A549 (cell line): ENCODE measurements around the gene RNF123. TPM values are rescaled to one million over a fixed set of nuclear protein-coding genes. Genes with fewer than 3 reads are reported as not detected.
"Not testable (repeated sequence)": the region's sequence is repeated elsewhere in the genome, so short reads cannot be mapped to it uniquely, and the experiment has no call there.

ENCODE experiments used
- ATAC-seq, 2 experiments: fragments of 200-7000 bp in 1 of 2; fragments of >200 bp in 1 of 2; cut with Nextera tagmentation in 1 of 2; cut with Tn5 transposase in 1 of 2; 3 replicates each; pipeline versions ENCODE4 v1.8.0 to v1.9.1; 2018 to 2020; ENCODE audit warnings: mild to moderate bottlenecking in 1 of 2, moderate library complexity in 1 of 2
- CTCF ChIA-PET: fragments of 300-600 bp; sonication (Branson Sonifier 250); formaldehyde crosslinking; extraction: SDS; loops from one replicate; lab custom pipeline; 2021; ENCODE audit warnings: antibody characterized with exemption, inconsistent platforms; lab: Yijun Ruan, JAX
- POLR2A ChIA-PET: fragments of 350-600 bp; formaldehyde crosslinking; extraction: SDS; loops from one replicate; lab custom pipeline; 2021; ENCODE audit warnings: antibody characterized with exemption, inconsistent platforms; lab: Yijun Ruan, JAX
- DNase-seq, 2 experiments: peaks; one replicate each; pipeline versions ENCODE4 v3.0.0 to v3.0.0-alpha.2; 2011 to 2016; ENCODE audit warnings: low read depth in 1 of 2, low spot score in 1 of 2
- FAIRE-seq: peaks from 2 replicates; lab custom pipeline; 2011; peaks lifted over from hg19 to GRCh38; lab: Jason Lieb, UNC
- H3K27ac ChIP-seq, 2 experiments: fragments of >200 bp; sonication (Bioruptor Twin); formaldehyde crosslinking; 3 replicates each; pipeline ENCODE4 v1.5.1; 2016 to 2017
- H3K4me1 ChIP-seq: fragments of >200 bp; sonication (Bioruptor Twin); formaldehyde crosslinking; 3 replicates; pipeline ENCODE4 v1.6.1; 2016
- H3K4me2 ChIP-seq: fragments of >200 bp; sonication (Bioruptor Twin); formaldehyde crosslinking; 3 replicates; pipeline ENCODE4 v1.6.1; 2016
- H3K4me3 ChIP-seq: fragments of >200 bp; sonication (Bioruptor Twin); formaldehyde crosslinking; 3 replicates; pipeline ENCODE4 v1.5.1; 2016
- H3K9me3 ChIP-seq: fragments of >200 bp; sonication (Bioruptor Twin); formaldehyde crosslinking; 3 replicates; pipeline ENCODE4 v1.6.1; 2016
- ATOH8 ChIP-seq: fragments of 250-450 bp; sonication (Bioruptor Pico); IDR thresholded peaks from 2 replicates; pipeline ENCODE4 v1.5.0; 2020; ENCODE audit warnings: low read depth, mild to moderate bottlenecking, moderate library complexity
- CHD2 ChIP-seq: fragments of 150-350 bp; IDR thresholded peaks from 2 replicates; pipeline ENCODE4 v1.6.1; 2014; ENCODE audit warnings: low read length; ENCODE audit not compliant: partially characterized antibody
- EHMT2 ChIP-seq: fragments of 200-600 bp; sonication (generic); IDR thresholded peaks from 2 replicates; pipeline ENCODE4 v1.6.1; 2016; ENCODE audit warnings: antibody characterized with exemption, low read depth, mild to moderate bottlenecking, moderate library complexity
- HEYL ChIP-seq: fragments of 250-450 bp; sonication (Bioruptor Pico); IDR thresholded peaks from 2 replicates; pipeline ENCODE4 v1.8.0; 2021; ENCODE audit warnings: mild to moderate bottlenecking, moderate library complexity
- HOXA7 ChIP-seq: fragments of 250-450 bp; sonication (Bioruptor Pico); IDR thresholded peaks from 2 replicates; pipeline ENCODE4 v1.5.0; 2020; ENCODE audit warnings: mild to moderate bottlenecking, moderate library complexity
- HOXB5 ChIP-seq: fragments of 250-450 bp; sonication (Bioruptor Pico); IDR thresholded peaks from 2 replicates; pipeline ENCODE4 v1.5.0; 2020; ENCODE audit warnings: mild to moderate bottlenecking, moderate library complexity
- KDM5A ChIP-seq: fragments of 200-600 bp; sonication (generic); IDR thresholded peaks from 2 replicates; pipeline ENCODE4 v1.6.1; 2016; ENCODE audit warnings: antibody characterized with exemption, mild to moderate bottlenecking
- MAFK ChIP-seq: fragments of 450-650 bp; IDR thresholded peaks from 2 replicates; pipeline ENCODE4 v1.6.1; 2014; ENCODE audit not compliant: partially characterized antibody
- MAZ ChIP-seq: fragments of 150-350 bp; IDR thresholded peaks from 2 replicates; pipeline ENCODE4 v1.6.1; 2014; ENCODE audit warnings: antibody characterized with exemption, low read depth, low read length, borderline replicate concordance
- NPAS2 ChIP-seq: fragments of 250-450 bp; sonication (Bioruptor Pico); IDR thresholded peaks from 2 replicates; pipeline ENCODE4 v1.8.0; 2022; ENCODE audit warnings: mild to moderate bottlenecking, moderate library complexity, borderline replicate concordance
- NR3C1 ChIP-seq: fragments of >200 bp; sonication (Bioruptor Twin); formaldehyde crosslinking; IDR thresholded peaks from 3 replicates; pipeline ENCODE4 v1.6.1; 2017
- RAD21 ChIP-seq, 2 experiments: fragments of >200 bp in 1 of 2; sonication (Bioruptor Twin) in 1 of 2; formaldehyde crosslinking in 1 of 2; IDR thresholded peaks in 1 of 2; conservative IDR thresholded peaks in 1 of 2; 2 replicates in 1 of 2; 3 replicates in 1 of 2; pipeline ENCODE4 v1.6.1; 2012 to 2018; ENCODE audit warnings: inconsistent platforms in 1 of 2
- RCOR1 ChIP-seq: fragments of 150-350 bp; IDR thresholded peaks from 2 replicates; pipeline ENCODE4 v1.6.1; 2014; ENCODE audit warnings: antibody characterized with exemption, low read length, low read depth
- RNF2 ChIP-seq: fragments of 200-600 bp; sonication (generic); IDR thresholded peaks from 2 replicates; pipeline ENCODE4 v1.6.1; 2016; ENCODE audit warnings: low read depth, mild to moderate bottlenecking, antibody characterized with exemption, moderate library complexity, borderline replicate concordance
- ZNF302 ChIP-seq: fragments of 250-450 bp; sonication (Bioruptor Pico); IDR thresholded peaks from 2 replicates; pipeline ENCODE4 v1.9.0; 2021; ENCODE audit warnings: inconsistent platforms, mild to moderate bottlenecking, moderate library complexity
- ZSCAN20 ChIP-seq: fragments of 250-450 bp; sonication (Bioruptor Pico); IDR thresholded peaks from 2 replicates; pipeline ENCODE4 v1.8.0; 2022; ENCODE audit warnings: mild to moderate bottlenecking, moderate library complexity
- WGBS: methylation state at CpG from one replicate; pipeline ENCODE4 v1.1.6; 2017; ENCODE audit errors: missing lambda C conversion rate; 5-methylcytosine and 5-hydroxymethylcytosine counted together
- polyA plus RNA-seq, 4 experiments: library from polyadenylated mRNA; depleted of rRNA in 3 of 4; stranded (reverse); fragments of >200 nt; fragmentation: RNase III in 1 of 4; extraction: RNeasy Plus Mini Kit Qiagen cat#74134 plus additional on column Dnase treatment in 1 of 4; gene quantifications; 2 replicates in 3 of 4; 3 replicates in 1 of 4; pipeline ENCODE4 v1.2.3, GENCODE V29; 2011 to 2017

RNF123 gene
- polyA plus RNA-seq, 2 of the 4 experiments (the other 2 are of a cell fraction) = 14.4 to 16.0 TPM

- ChIA-PET CTCF (no interaction called here), POLR2A (no interaction called here)
- ATAC-seq = no peak
- no peak overlapping the region for H3K27ac ChIP-seq
- H3K4me1 ChIP-seq = no peaks in the 10 kb centered on the region
- H3K4me2 ChIP-seq = no peak overlapping the region
- no peaks in the 10 kb centered on the region for H3K9me3 ChIP-seq
- H3K4me3 ChIP-seq = no peak overlapping the region
- FAIRE-seq = no peak
- DNase-seq = no peak
- TF ChIP-seq MAZ = no peak
- no peak for TF ChIP-seq ZNF302 (CRISPR knock-in tag)
- no peak for TF ChIP-seq RNF2
- peak; percentile 32 for TF ChIP-seq MAFK
- no peak for TF ChIP-seq RCOR1
- no peak for TF ChIP-seq KDM5A
- TF ChIP-seq NR3C1 = no peak
Measured at GRCh38 chr3:49740427-49740826, 51.1 kb downstream of the RNF123 start.

GRCh38 chr3:49745986-49746385, 56.6 kb downstream of the RNF123 start:
- WGBS = 81% methylated on average over 2 of the region's 2 CpGs
- ChIA-PET CTCF (no interaction called here), POLR2A (no interaction called here)
- FAIRE-seq (no peak), ATAC-seq (no peak), DNase-seq (no peak)
- Histone ChIP-seq H3K4me3 (no peak overlapping the region), H3K4me2 (no peak overlapping the region), H3K9me3 (no peaks in the 10 kb centered on the region), H3K27ac (no peak overlapping the region), H3K4me1 (peaks cover 14% of the 10 kb centered on the region; the same call in 2 of the 3 replicates)
- TF ChIP-seq EHMT2 (no peak), RAD21 (conservative IDR thresholded peaks at IDR 0.05 in 1 of 2, IDR thresholded peaks at IDR 0.05 in 1 of 2) (no peak), ZSCAN20 (CRISPR knock-in tag) (no peak), HOXB5 (CRISPR knock-in tag) (no peak), HEYL (CRISPR knock-in tag) (no peak), HOXA7 (CRISPR knock-in tag) (no peak), ATOH8 (no peak)

- POLR2A ChIA-PET = no interaction called here
- Histone ChIP-seq H3K27ac (no peak overlapping the region), H3K4me1 (peaks cover 18% of the 10 kb centered on the region), H3K4me3 (no peak overlapping the region), H3K9me3 (no peaks in the 10 kb centered on the region), H3K4me2 (no peak overlapping the region)
- no peak for FAIRE-seq
- CTCF ChIA-PET = interaction anchor here (0.8 kb wide), 1 partner anchor 91 kb away, joined by 3 read pairs; no protein-coding TSS in a partner anchor
- no peak for DNase-seq
- WGBS = 85% methylated on average over 9 of the region's 13 CpGs
- TF ChIP-seq CHD2 = no peak
- TF ChIP-seq NPAS2 (CRISPR knock-in tag) = no peak
- TF ChIP-seq KDM5A = no peak
- no peak for ATAC-seq
Measured at GRCh38 chr3:49747792-49748480, 58.6 kb downstream of the RNF123 start.

- not testable (repeated sequence) for H3K27ac ChIP-seq, H3K9me3 ChIP-seq, H3K4me3 ChIP-seq, ATAC-seq, H3K4me2 ChIP-seq, FAIRE-seq, DNase-seq
- WGBS = 78% methylated on average over 5 of the region's 5 CpGs
- H3K4me1 ChIP-seq = peaks cover 18% of the 10 kb centered on the region
- CTCF ChIA-PET = interaction anchor here (0.8 kb wide), 1 partner anchor 90 kb away, joined by 3 read pairs; no protein-coding TSS in a partner anchor
- POLR2A ChIA-PET = interaction anchor here (0.6 kb wide), 1 partner anchor 538 kb away, joined by 7 read pairs; no protein-coding TSS in a partner anchor
Measured at GRCh38 chr3:49748874-49749273, 59.5 kb downstream of the RNF123 start.
